ENCODE data around the gene MAST2. TPM values are rescaled to one million over a fixed set of nuclear protein-coding genes. Genes with fewer than 3 reads are reported as not detected.

Gene MAST2
- total RNA-seq, 1 experiment from 2014 or later = 77.0 TPM

GRCh38 chr1:45906883-45907282 lies 103.5 kb downstream of the MAST2 start:
- CTCF ChIA-PET = no interaction called here
- intact Hi-C loops (cut with micrococcal nuclease; ENCODE audit: unreplicated experiment) = no loop called here

GRCh38 chr1:45908611-45909140 lies 105.3 kb downstream of the MAST2 start:
- ChIA-PET CTCF (no interaction called here), POLR2A (no interaction called here)
- in situ Hi-C loops (cut with HindIII; ENCODE audit: low pct_unique_long_range_greater_than_20kb, low sequenced_read_pairs) (no loop called here), intact Hi-C loops (cut with micrococcal nuclease; ENCODE audit: unreplicated experiment) (no loop called here)
- BruUV-seq (replicated peaks) = no TSS peak
- ATAC-seq (no peak; the same call in 1 of the 2 replicates), DNase-seq (ENCODE audit: low read depth, low spot score) (no peak)
- H3K4me3 ChIP-seq (ENCODE audit: low read depth in 2 of 2, low read length in 2 of 2) = no peak overlapping the region
- peak overlapping the region; percentile 48; the same call in 1 of the 2 replicates for H3K27ac ChIP-seq (ENCODE audit: low read length)
- H3K9me3 ChIP-seq (ENCODE audit: control insufficient read depth, insufficient read depth, low read depth, low read length) = no peaks in the 10 kb centered on the region
- no peaks in the 10 kb centered on the region for H3K36me3 ChIP-seq (ENCODE audit: control insufficient read depth, insufficient read depth, low read length)
- peaks cover 12% of the 10 kb centered on the region; the same call in 1 of the 2 replicates for H3K4me1 ChIP-seq (ENCODE audit: control insufficient read depth, insufficient read depth, low read length)
- H3K27me3 ChIP-seq (ENCODE audit: control insufficient read depth, insufficient read depth, low read length) = no peaks in the 10 kb centered on the region
- TF ChIP-seq TCF7L2 (IDR thresholded peaks at IDR 0.05; ENCODE audit: low read depth, low read length) = no peak
- TF ChIP-seq REST (IDR thresholded peaks at IDR 0.05; ENCODE audit: insufficient read depth in 1 of 2, low read depth in 2 of 2, low read length in 1 of 2) = no peak
- no peak for TF ChIP-seq CTCF (IDR thresholded peaks at IDR 0.05)
- no peak for TF ChIP-seq POLR2AphosphoS5 (IDR thresholded peaks at IDR 0.05; ENCODE audit: low read depth, low read length)
- no peak for TF ChIP-seq SIN3A (IDR thresholded peaks at IDR 0.05; ENCODE audit: borderline replicate concordance, insufficient read depth, low read depth, low read length)

More at GRCh38 chr1:45906883-45907282, 103.5 kb downstream of the MAST2 start:
- Histone ChIP-seq H3K27ac (ENCODE audit: low read length) (no peak overlapping the region), H3K4me1 (ENCODE audit: control insufficient read depth, insufficient read depth, low read length) (peaks cover 5% of the 10 kb centered on the region; the same call in 1 of the 2 replicates), H3K36me3 (ENCODE audit: control insufficient read depth, insufficient read depth, low read length) (no peaks in the 10 kb centered on the region), H3K9me3 (ENCODE audit: control insufficient read depth, insufficient read depth, low read depth, low read length) (no peaks in the 10 kb centered on the region), H3K27me3 (ENCODE audit: control insufficient read depth, insufficient read depth, low read length) (no peaks in the 10 kb centered on the region), H3K4me3 (ENCODE audit: low read depth in 2 of 2, low read length in 2 of 2) (no peak overlapping the region)
- ATAC-seq (0 out of 2 replicates have a peak, but pooled peaks have one; percentile 45), DNase-seq (ENCODE audit: low read depth, low spot score) (no peak)
- in situ Hi-C loops (cut with HindIII; ENCODE audit: low pct_unique_long_range_greater_than_20kb, low sequenced_read_pairs) = no loop called here
- TF ChIP-seq TCF7L2 (IDR thresholded peaks at IDR 0.05; ENCODE audit: low read depth, low read length) (no peak), REST (IDR thresholded peaks at IDR 0.05; ENCODE audit: insufficient read depth in 1 of 2, low read depth in 2 of 2, low read length in 1 of 2) (no peak)
- POLR2A ChIA-PET = interaction anchor here (0.6 kb wide), 1 partner anchor 71 kb away, joined by 3 read pairs; no protein-coding TSS in a partner anchor
- no TSS peak for BruUV-seq (replicated peaks)
